Central memory CD8-positive, alpha-beta T cell (primary cell): ENCODE data around the gene C22orf15.

Experiments used
- ATAC-seq: fragments of 150-1000 bp; cut with Tn5 transposase; replicated peaks from 2 replicates; pipeline ENCODE4 v1.10.0; 2022; ENCODE audit warnings: mild to moderate bottlenecking, moderate FRiP score, moderate number of reproducible peaks; ENCODE audit not compliant: poor library complexity, severe bottlenecking; ENCODE audit errors: extremely low read depth
- DNase-seq, 2 donors: peaks; one replicate each; pipeline ENCODE4 v3.0.0; 2021; ENCODE audit warnings: low spot score in 2 of 2
- H3K27ac Mint-ChIP-seq: one replicate; pipeline ENCODE4 v1.8.0; 2022; ENCODE audit warnings: low read depth, mild to moderate bottlenecking, moderate library complexity, mixed read lengths
- H3K27me3 Mint-ChIP-seq: one replicate; pipeline ENCODE4 v1.8.0; 2022; ENCODE audit warnings: mixed read lengths
- H3K36me3 Mint-ChIP-seq: one replicate; pipeline ENCODE4 v1.8.0; 2022; ENCODE audit warnings: mild to moderate bottlenecking, moderate library complexity, mixed read lengths; ENCODE audit not compliant: insufficient read depth
- H3K4me1 Mint-ChIP-seq: one replicate; pipeline ENCODE4 v1.8.0; 2022; ENCODE audit warnings: mixed read lengths
- H3K4me3 Mint-ChIP-seq: one replicate; pipeline ENCODE4 v1.8.0; 2022; ENCODE audit warnings: mild to moderate bottlenecking, moderate library complexity, mixed read lengths
- H3K9me3 Mint-ChIP-seq: one replicate; pipeline ENCODE4 v1.8.0; 2022; ENCODE audit warnings: mixed read lengths

The C22orf15 gene

GRCh38 chr22:23737696-23738095 lies 25.1 kb upstream of the C22orf15 start:
- no peaks in the 10 kb centered on the region for H3K36me3 Mint-ChIP-seq
- no peaks in the 10 kb centered on the region for H3K27me3 Mint-ChIP-seq
- no peaks in the 10 kb centered on the region for H3K4me1 Mint-ChIP-seq
- H3K27ac Mint-ChIP-seq, result no peak overlapping the region
- DNase-seq (no peak), ATAC-seq (no peak)
- H3K9me3 Mint-ChIP-seq, result no peaks in the 10 kb centered on the region
- no peak overlapping the region for H3K4me3 Mint-ChIP-seq

GRCh38 chr22:23742505-23743264 lies 20.1 kb upstream of the C22orf15 start:
- DNase-seq (no peak), ATAC-seq (no peak)
- Mint-ChIP-seq H3K4me1 (peaks cover 6% of the 10 kb centered on the region), H3K9me3 (no peaks in the 10 kb centered on the region), H3K27ac (no peak overlapping the region), H3K4me3 (no peak overlapping the region), H3K36me3 (peaks cover 11% of the 10 kb centered on the region), H3K27me3 (no peaks in the 10 kb centered on the region)

GRCh38 chr22:23743303-23743705 lies 19.5 kb upstream of the C22orf15 start:
- ATAC-seq, result no peak
- no peak overlapping the region for H3K27ac Mint-ChIP-seq
- no peaks in the 10 kb centered on the region for H3K9me3 Mint-ChIP-seq
- no peaks in the 10 kb centered on the region for H3K27me3 Mint-ChIP-seq
- H3K4me1 Mint-ChIP-seq, result peaks cover 6% of the 10 kb centered on the region
- H3K36me3 Mint-ChIP-seq, result peaks cover 11% of the 10 kb centered on the region
- no peak overlapping the region for H3K4me3 Mint-ChIP-seq
- no peak for DNase-seq

- ATAC-seq (no peak), DNase-seq (no peak)
- Mint-ChIP-seq H3K9me3 (no peaks in the 10 kb centered on the region), H3K27ac (no peak overlapping the region), H3K36me3 (peaks cover 11% of the 10 kb centered on the region), H3K4me3 (no peak overlapping the region), H3K4me1 (peaks cover 6% of the 10 kb centered on the region), H3K27me3 (no peaks in the 10 kb centered on the region)
Observed at GRCh38 chr22:23744001-23744400, 18.8 kb upstream of the C22orf15 start.

- Mint-ChIP-seq H3K4me1 (peaks cover 7% of the 10 kb centered on the region), H3K4me3 (no peak overlapping the region), H3K36me3 (peaks cover 11% of the 10 kb centered on the region), H3K9me3 (no peaks in the 10 kb centered on the region), H3K27ac (no peak overlapping the region), H3K27me3 (no peaks in the 10 kb centered on the region)
- ATAC-seq (no peak), DNase-seq (no peak)
Observed at GRCh38 chr22:23744485-23744884, 18.3 kb upstream of the C22orf15 start.

GRCh38 chr22:23745791-23746190 lies 17.0 kb upstream of the C22orf15 start:
- Mint-ChIP-seq H3K4me1 (peaks cover 19% of the 10 kb centered on the region), H3K27me3 (no peaks in the 10 kb centered on the region), H3K36me3 (peaks cover 14% of the 10 kb centered on the region), H3K4me3 (no peak overlapping the region), H3K27ac (no peak overlapping the region), H3K9me3 (no peaks in the 10 kb centered on the region)
- DNase-seq (no peak), ATAC-seq (no peak)

GRCh38 chr22:23749841-23750301 lies 12.9 kb upstream of the C22orf15 start:
- H3K36me3 Mint-ChIP-seq, result peaks cover 7% of the 10 kb centered on the region
- no peak for DNase-seq
- no peaks in the 10 kb centered on the region for H3K9me3 Mint-ChIP-seq
- ATAC-seq, result no peak
- H3K27me3 Mint-ChIP-seq, result no peaks in the 10 kb centered on the region
- no peak overlapping the region for H3K27ac Mint-ChIP-seq
- peaks cover 19% of the 10 kb centered on the region for H3K4me1 Mint-ChIP-seq
- H3K4me3 Mint-ChIP-seq, result peak overlapping the region; percentile 79

- Mint-ChIP-seq H3K27me3 (no peaks in the 10 kb centered on the region), H3K4me1 (peaks cover 15% of the 10 kb centered on the region), H3K4me3 (peak overlapping the region; percentile 79), H3K36me3 (peaks cover 3% of the 10 kb centered on the region), H3K27ac (peak overlapping the region; percentile 67), H3K9me3 (no peaks in the 10 kb centered on the region)
- ATAC-seq, result no peak
- DNase-seq, result no peak
Observed at GRCh38 chr22:23750367-23750713, 12.4 kb upstream of the C22orf15 start.

- Mint-ChIP-seq H3K4me1 (peaks cover 13% of the 10 kb centered on the region), H3K36me3 (peaks cover 3% of the 10 kb centered on the region), H3K27ac (peak within 1 kb of the TSS; percentile 67), H3K9me3 (no peaks in the 10 kb centered on the region), H3K27me3 (no peaks in the 10 kb centered on the region), H3K4me3 (peak within 1 kb of the TSS; percentile 79)
- ATAC-seq (peak; percentile 100), DNase-seq (peak; percentile 73 to 74)
Observed at GRCh38 chr22:23750714-23751440, 11.9 kb upstream of the C22orf15 start, which contains the start of gene ZNF70. TSS of gene ZNF70 (minus strand) at chr22:23751112. CDS start at chr22:23745140, 5,972 bp downstream.

- peak overlapping the region; percentile 79 for H3K4me3 Mint-ChIP-seq
- peak overlapping the region; percentile 67 for H3K27ac Mint-ChIP-seq
- no peak for ATAC-seq
- H3K4me1 Mint-ChIP-seq, result peaks cover 13% of the 10 kb centered on the region
- DNase-seq, result no peak
- peaks cover 3% of the 10 kb centered on the region for H3K36me3 Mint-ChIP-seq
- no peaks in the 10 kb centered on the region for H3K27me3 Mint-ChIP-seq
- no peaks in the 10 kb centered on the region for H3K9me3 Mint-ChIP-seq
Observed at GRCh38 chr22:23751441-23751996, 11.3 kb upstream of the C22orf15 start.

- DNase-seq (no peak), ATAC-seq (no peak)
- Mint-ChIP-seq H3K4me1 (peaks cover 13% of the 10 kb centered on the region), H3K27me3 (no peaks in the 10 kb centered on the region), H3K27ac (no peak overlapping the region), H3K36me3 (peaks cover 3% of the 10 kb centered on the region), H3K9me3 (no peaks in the 10 kb centered on the region), H3K4me3 (peak overlapping the region; percentile 79)
Observed at GRCh38 chr22:23752090-23752691, 10.6 kb upstream of the C22orf15 start.

GRCh38 chr22:23752750-23753149 lies 10.0 kb upstream of the C22orf15 start:
- H3K9me3 Mint-ChIP-seq, result no peaks in the 10 kb centered on the region
- H3K4me3 Mint-ChIP-seq, result peak overlapping the region; percentile 79
- H3K36me3 Mint-ChIP-seq, result peaks cover 3% of the 10 kb centered on the region
- no peak for ATAC-seq
- no peaks in the 10 kb centered on the region for H3K27me3 Mint-ChIP-seq
- no peak overlapping the region for H3K27ac Mint-ChIP-seq
- H3K4me1 Mint-ChIP-seq, result peaks cover 13% of the 10 kb centered on the region
- DNase-seq, result no peak
